ENCODE results near the gene MAPKBP1. TPM values are rescaled to one million over a fixed set of nuclear protein-coding genes. Genes with fewer than 3 reads are reported as not detected.

The MAPKBP1 gene
- total and polyA plus RNA-seq, 3 experiments from 2014 or later: 4.8 to 17.8 (median 16.0) TPM

GRCh38 chr15:41794081-41794480 is 19.8 kb downstream of the MAPKBP1 start:
- POLR2A ChIA-PET: no interaction called here

DNA sequence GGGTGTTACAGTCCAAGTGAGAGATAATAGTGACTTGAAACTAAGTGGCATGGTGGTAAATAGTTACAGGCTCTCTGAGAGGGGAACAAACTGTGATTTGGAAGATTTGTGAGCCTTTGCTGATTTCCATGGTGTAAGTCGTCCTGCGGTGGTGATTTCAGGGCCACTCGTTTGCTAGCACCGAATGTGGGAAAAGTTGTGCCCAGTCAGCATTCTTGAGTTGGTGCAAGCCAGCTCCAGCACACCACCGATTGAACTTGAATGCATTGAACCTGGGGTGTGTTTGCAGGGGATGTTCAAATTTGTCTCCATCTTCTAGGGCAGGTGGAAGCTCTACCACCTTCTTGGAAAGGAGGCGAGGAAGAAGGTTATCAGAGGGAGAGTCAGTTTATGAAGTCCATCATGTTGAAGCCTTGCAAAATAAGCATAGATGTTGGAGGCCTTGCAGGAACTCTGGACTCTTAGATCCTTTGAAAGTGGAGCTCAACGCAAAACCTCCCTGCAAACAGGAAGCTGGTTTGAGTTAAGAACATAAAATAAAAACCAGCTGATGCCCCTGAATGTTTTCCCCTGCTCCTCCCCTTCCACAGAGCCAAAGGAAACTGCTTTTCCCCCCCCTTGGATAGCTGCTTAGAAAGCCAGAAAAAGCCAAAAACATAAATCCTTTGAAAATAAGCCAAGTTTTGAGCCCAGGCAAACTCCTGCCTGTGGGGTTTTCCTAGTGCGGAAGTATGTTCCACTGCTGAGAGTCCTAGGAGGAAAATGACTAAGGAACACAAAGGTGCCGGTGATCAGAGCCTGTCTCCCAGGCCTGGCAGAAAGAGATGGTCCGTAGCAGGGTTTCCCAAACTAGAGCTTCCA is 21.9 kb downstream of the MAPKBP1 start:
- H3K27me3 ChIP-seq (ENCODE audit: insufficient read depth, low read length, poor library complexity, severe bottlenecking): no peaks in the 10 kb centered on the region
- no peak overlapping the region for H3K4me3 ChIP-seq (ENCODE audit: low read length)
- H3K4me1 Mint-ChIP-seq: peaks cover 16 to 29% (median 27%) of the 10 kb centered on the region in 3 donors
- H3K9me3 Mint-ChIP-seq: no peaks in the 10 kb centered on the region
- peak overlapping the region in 3 of 8 donors; percentile 20 to 70 (median 39) for H3K27ac Mint-ChIP-seq
- ChIA-PET CTCF (no interaction called here), POLR2A (no interaction called here)
- no peak overlapping the region for H3K4me3 Mint-ChIP-seq
- no peaks in the 10 kb centered on the region for H3K27me3 Mint-ChIP-seq
- peaks cover 10% of the 10 kb centered on the region for H3K36me3 ChIP-seq (ENCODE audit: insufficient read depth, low read length)
- H3K36me3 Mint-ChIP-seq: peaks cover 0 to 27% (median 2%) of the 10 kb centered on the region in 3 donors
- H3K27ac ChIP-seq (ENCODE audit: low read depth, low read length): no peak overlapping the region
- no peak for DNase-seq
- H3K4me1 ChIP-seq (ENCODE audit: insufficient read depth, low read length): peaks cover 3% of the 10 kb centered on the region
- no peaks in the 10 kb centered on the region for H3K9me3 ChIP-seq (ENCODE audit: low read length)

More at GRCh38 chr15:41794081-41794480, 19.8 kb downstream of the MAPKBP1 start:
- no peak for DNase-seq
- no peaks in the 10 kb centered on the region for H3K9me3 Mint-ChIP-seq
- peak overlapping the region in 1 of 8 donors; percentile 15 for H3K27ac Mint-ChIP-seq
- no peak overlapping the region for H3K4me3 ChIP-seq (ENCODE audit: low read length)
- H3K36me3 ChIP-seq (ENCODE audit: insufficient read depth, low read length): no peaks in the 10 kb centered on the region
- no peak overlapping the region for H3K4me3 Mint-ChIP-seq
- H3K27me3 ChIP-seq (ENCODE audit: insufficient read depth, low read length, poor library complexity, severe bottlenecking): no peaks in the 10 kb centered on the region
- H3K36me3 Mint-ChIP-seq: peaks cover 0 to 6% (median 0%) of the 10 kb centered on the region in 3 donors
- H3K9me3 ChIP-seq (ENCODE audit: low read length): no peaks in the 10 kb centered on the region
- CTCF ChIA-PET: interaction anchor here (0.7 kb wide), 1 partner anchor 20 kb away, joined by 3 read pairs; the partner anchor contains the start of gene MAPKBP1
- no peaks in the 10 kb centered on the region for H3K27me3 Mint-ChIP-seq
- peaks cover 22% of the 10 kb centered on the region for H3K4me1 ChIP-seq (ENCODE audit: insufficient read depth, low read length)
- H3K27ac ChIP-seq (ENCODE audit: low read depth, low read length): no peak overlapping the region
- H3K4me1 Mint-ChIP-seq: peaks cover 37 to 51% (median 48%) of the 10 kb centered on the region in 3 donors

DNA sequence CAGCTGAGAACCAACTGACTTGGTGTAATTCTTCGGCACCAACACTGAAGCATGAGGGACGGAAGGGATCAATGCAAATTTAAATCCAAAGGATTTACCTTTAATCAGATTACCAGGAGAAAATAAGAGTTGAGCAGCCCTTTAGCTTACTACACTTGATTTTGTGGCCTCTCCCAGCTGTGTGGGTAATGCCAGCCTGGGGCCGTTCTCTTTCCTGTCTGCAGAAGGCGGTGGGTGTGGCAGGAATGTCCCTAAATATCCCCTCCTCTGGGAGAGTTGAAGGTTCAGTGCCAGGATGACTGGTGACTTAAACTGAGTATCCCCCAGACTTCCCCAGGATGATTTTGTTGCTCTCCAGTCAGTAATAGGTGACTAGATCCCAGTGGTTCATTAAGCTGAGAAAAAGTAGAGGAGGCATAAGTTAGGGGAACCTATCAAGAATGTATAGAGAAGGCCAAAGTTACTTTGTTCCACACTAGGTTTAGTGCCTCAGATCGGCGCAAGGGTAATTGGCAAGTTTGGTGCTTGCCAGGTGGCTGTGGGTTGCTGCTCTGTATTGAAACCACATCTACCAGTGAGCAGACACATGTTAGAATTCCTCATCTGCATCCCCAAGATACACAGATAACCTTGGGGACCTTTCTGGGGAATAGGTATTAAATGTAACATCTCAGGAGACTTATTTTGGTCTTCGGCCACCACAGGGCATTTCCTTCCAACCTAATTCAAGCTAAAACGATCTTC is 23.1 kb downstream of the MAPKBP1 start:
- Histone ChIP-seq H3K4me3 (ENCODE audit: low read length) (no peak overlapping the region), H3K27me3 (ENCODE audit: insufficient read depth, low read length, poor library complexity, severe bottlenecking) (no peaks in the 10 kb centered on the region), H3K36me3 (ENCODE audit: insufficient read depth, low read length) (peaks cover 10% of the 10 kb centered on the region), H3K9me3 (ENCODE audit: low read length) (no peaks in the 10 kb centered on the region), H3K27ac (ENCODE audit: low read depth, low read length) (no peak overlapping the region), H3K4me1 (ENCODE audit: insufficient read depth, low read length) (no peaks in the 10 kb centered on the region)
- ChIA-PET CTCF (no interaction called here), POLR2A (no interaction called here)
- peak overlapping the region in 2 of 8 donors; percentile 23 to 88 for H3K27ac Mint-ChIP-seq
- DNase-seq: no peak
- H3K4me1 Mint-ChIP-seq: peaks cover 5 to 19% (median 15%) of the 10 kb centered on the region in 3 donors
- no peaks in the 10 kb centered on the region for H3K9me3 Mint-ChIP-seq
- H3K27me3 Mint-ChIP-seq: no peaks in the 10 kb centered on the region
- no peak overlapping the region for H3K4me3 Mint-ChIP-seq
- peaks cover 0 to 33% (median 2%) of the 10 kb centered on the region in 3 donors for H3K36me3 Mint-ChIP-seq

DNA sequence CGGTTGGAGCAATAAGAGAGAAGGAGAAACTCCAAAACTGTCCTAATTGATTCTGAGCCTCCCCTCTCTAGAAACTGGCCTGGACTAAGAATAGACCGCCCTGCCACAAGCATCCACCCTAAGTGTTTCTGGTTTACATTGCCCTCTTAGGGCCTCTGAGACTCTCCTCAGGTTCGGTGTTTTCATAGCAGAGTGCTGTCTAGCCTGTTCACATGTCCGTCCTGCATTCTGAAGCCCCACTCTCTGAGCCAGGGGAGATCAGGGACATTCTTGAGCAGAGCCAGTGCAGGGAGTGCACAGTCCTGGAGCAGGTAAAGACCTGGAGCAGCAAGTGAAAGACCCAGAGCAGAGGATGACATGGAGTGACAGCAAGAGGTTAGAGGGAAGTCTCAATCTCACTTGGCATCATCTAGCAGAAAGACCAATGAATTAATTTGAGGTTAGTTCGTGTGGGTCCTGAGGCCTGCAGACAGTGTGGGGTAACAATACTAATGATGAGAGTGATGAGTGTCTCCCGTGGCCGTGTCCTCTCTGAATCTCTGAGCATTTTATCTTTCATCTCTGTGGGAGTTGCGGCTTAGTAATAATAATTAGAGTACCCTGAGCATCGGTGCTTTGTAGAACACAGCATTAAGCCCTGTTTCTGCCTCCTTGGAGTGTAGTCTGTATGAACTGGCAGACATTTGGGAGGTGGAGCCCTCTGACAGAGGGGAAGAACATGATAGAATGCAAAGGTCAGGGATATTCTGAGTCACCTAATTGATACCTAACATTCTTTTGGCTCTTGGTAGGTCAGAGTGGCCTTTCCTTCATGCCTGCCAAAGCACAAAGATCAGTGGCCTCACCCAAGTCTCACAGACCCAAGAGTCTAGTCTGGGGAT is 24.6 kb downstream of the MAPKBP1 start:
- Histone ChIP-seq H3K9me3 (ENCODE audit: low read length) (no peaks in the 10 kb centered on the region), H3K36me3 (ENCODE audit: insufficient read depth, low read length) (peaks cover 10% of the 10 kb centered on the region), H3K4me1 (ENCODE audit: insufficient read depth, low read length) (no peaks in the 10 kb centered on the region), H3K4me3 (ENCODE audit: low read length) (no peak overlapping the region), H3K27ac (ENCODE audit: low read depth, low read length) (no peak overlapping the region), H3K27me3 (ENCODE audit: insufficient read depth, low read length, poor library complexity, severe bottlenecking) (no peaks in the 10 kb centered on the region)
- H3K4me3 Mint-ChIP-seq: no peak overlapping the region
- ChIA-PET POLR2A (no interaction called here), CTCF (interaction anchor here (1.6 kb wide), 1 partner anchor 25 kb away, joined by 6 read pairs; the partner anchor contains the start of gene MAPKBP1)
- H3K27me3 Mint-ChIP-seq: no peaks in the 10 kb centered on the region
- H3K4me1 Mint-ChIP-seq: peaks cover 5 to 16% (median 14%) of the 10 kb centered on the region in 3 donors
- DNase-seq: no peak
- H3K36me3 Mint-ChIP-seq: peaks cover 0 to 36% (median 2%) of the 10 kb centered on the region in 3 donors
- no peaks in the 10 kb centered on the region for H3K9me3 Mint-ChIP-seq
- peak overlapping the region in 3 of 8 donors; percentile 14 to 55 (median 42) for H3K27ac Mint-ChIP-seq

DNA sequence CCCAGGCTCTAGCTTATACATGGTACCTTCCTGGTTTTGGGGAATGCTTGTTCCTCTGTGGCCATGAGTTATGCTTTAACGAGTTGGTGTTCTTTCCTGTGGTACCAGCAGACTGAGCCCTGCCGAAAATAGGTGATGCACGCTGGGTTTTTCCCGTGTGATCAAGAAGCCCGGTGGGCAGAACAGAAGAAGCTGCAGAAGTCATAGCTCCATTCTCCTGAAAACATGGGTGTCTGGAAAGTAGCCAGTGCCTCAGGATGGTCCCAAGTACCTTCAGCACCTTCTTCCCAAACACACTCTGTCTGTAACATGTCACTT is 25.2 kb downstream of the MAPKBP1 start:
- Histone ChIP-seq H3K27ac (ENCODE audit: low read depth, low read length) (no peak overlapping the region), H3K27me3 (ENCODE audit: insufficient read depth, low read length, poor library complexity, severe bottlenecking) (no peaks in the 10 kb centered on the region), H3K9me3 (ENCODE audit: low read length) (no peaks in the 10 kb centered on the region), H3K4me1 (ENCODE audit: insufficient read depth, low read length) (no peaks in the 10 kb centered on the region), H3K4me3 (ENCODE audit: low read length) (no peak overlapping the region), H3K36me3 (ENCODE audit: insufficient read depth, low read length) (peaks cover 10% of the 10 kb centered on the region)
- peaks cover 5 to 16% (median 14%) of the 10 kb centered on the region in 3 donors for H3K4me1 Mint-ChIP-seq
- no peak for DNase-seq
- no peaks in the 10 kb centered on the region for H3K27me3 Mint-ChIP-seq
- peaks cover 0 to 39% (median 2%) of the 10 kb centered on the region in 3 donors for H3K36me3 Mint-ChIP-seq
- POLR2A ChIA-PET: no interaction called here
- peak overlapping the region in 3 of 8 donors; percentile 22 to 53 (median 34) for H3K27ac Mint-ChIP-seq
- H3K9me3 Mint-ChIP-seq: no peaks in the 10 kb centered on the region
- CTCF ChIA-PET: interaction anchor here (1.6 kb wide), 1 partner anchor 25 kb away, joined by 6 read pairs; the partner anchor contains the start of gene MAPKBP1
- H3K4me3 Mint-ChIP-seq: no peak overlapping the region

- peaks cover 5% of the 10 kb centered on the region for H3K4me1 ChIP-seq (ENCODE audit: insufficient read depth, low read length)
- no peak overlapping the region for H3K27ac ChIP-seq (ENCODE audit: low read depth, low read length)
- POLR2A ChIA-PET: no interaction called here
- CTCF ChIA-PET: interaction anchor here (0.9 to 1.6 kb wide), 5 partner anchors 11 to 136 kb away, joined by 3 to 5 read pairs (median 3); no protein-coding TSS in a partner anchor
- Mint-ChIP-seq H3K9me3 (no peaks in the 10 kb centered on the region), H3K4me1 (peaks cover 2 to 12% (median 8%) of the 10 kb centered on the region in 3 donors), H3K36me3 (peaks cover 0 to 50% (median 2%) of the 10 kb centered on the region in 3 donors), H3K27me3 (no peaks in the 10 kb centered on the region), H3K4me3 (no peak overlapping the region), H3K27ac (peak overlapping the region in 2 of 8 donors; percentile 58)
- DNase-seq: no peak
- peaks cover 10% of the 10 kb centered on the region for H3K36me3 ChIP-seq (ENCODE audit: insufficient read depth, low read length)
- no peaks in the 10 kb centered on the region for H3K9me3 ChIP-seq (ENCODE audit: low read length)
- H3K27me3 ChIP-seq (ENCODE audit: insufficient read depth, low read length, poor library complexity, severe bottlenecking): no peaks in the 10 kb centered on the region
- no peak overlapping the region for H3K4me3 ChIP-seq (ENCODE audit: low read length)
Observed at GRCh38 chr15:41801185-41801584, 26.9 kb downstream of the MAPKBP1 start.

DNA sequence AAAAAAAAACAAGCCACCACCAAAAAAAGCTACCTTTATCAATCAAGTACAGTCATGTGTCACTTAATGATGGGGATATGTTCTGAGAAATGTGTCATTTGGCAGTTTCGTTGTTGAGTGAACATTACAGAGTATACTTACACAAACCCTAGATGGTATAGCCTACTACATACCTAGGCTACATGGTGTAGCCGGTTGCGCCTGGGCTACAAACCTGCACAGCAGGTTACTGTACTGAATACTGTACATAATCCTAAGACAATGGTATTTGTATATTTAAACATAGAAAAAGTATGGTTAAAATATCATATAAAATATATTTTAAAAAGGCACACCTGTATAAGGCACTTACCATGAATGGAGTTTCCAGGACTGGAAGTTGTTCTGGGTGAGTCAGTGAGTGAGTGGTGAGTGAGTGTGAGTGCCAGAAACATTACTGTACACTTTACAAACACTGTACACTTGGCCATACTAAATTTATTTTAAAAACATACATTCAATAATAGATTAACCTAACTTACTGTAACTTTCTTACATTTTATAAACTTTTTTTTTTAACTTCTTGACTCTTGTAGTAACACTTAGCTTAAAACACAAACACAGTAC is 27.7 kb downstream of the MAPKBP1 start:
- Mint-ChIP-seq H3K36me3 (peaks cover 0 to 53% (median 4%) of the 10 kb centered on the region in 3 donors), H3K4me1 (peaks cover 2 to 9% (median 7%) of the 10 kb centered on the region in 3 donors), H3K27ac (no peak overlapping the region), H3K27me3 (no peaks in the 10 kb centered on the region), H3K9me3 (no peaks in the 10 kb centered on the region), H3K4me3 (no peak overlapping the region)
- CTCF ChIA-PET: interaction anchor here (0.7 to 3.8 kb wide), 6 partner anchors 10 to 135 kb away, joined by 3 to 9 read pairs (median 3); partner anchors contain the start of gene MAPKBP1
- Histone ChIP-seq H3K9me3 (ENCODE audit: low read length) (no peaks in the 10 kb centered on the region), H3K4me1 (ENCODE audit: insufficient read depth, low read length) (peaks cover 5% of the 10 kb centered on the region), H3K4me3 (ENCODE audit: low read length) (no peak overlapping the region), H3K36me3 (ENCODE audit: insufficient read depth, low read length) (peaks cover 10% of the 10 kb centered on the region), H3K27me3 (ENCODE audit: insufficient read depth, low read length, poor library complexity, severe bottlenecking) (no peaks in the 10 kb centered on the region), H3K27ac (ENCODE audit: low read depth, low read length) (no peak overlapping the region)
- no peak for DNase-seq
- POLR2A ChIA-PET: no interaction called here

Data from CD8-positive, alpha-beta memory T cell (primary cell).